MM.1S (cell line): ENCODE measurements around the gene CD302.

ENCODE experiments used
- DNase-seq: peaks from one replicate; pipeline ENCODE4 v3.0.0-alpha.2; 2015
- H2AFZ ChIP-seq: fragments of 300-600 bp; sonication (generic); 2 replicates; pipeline ENCODE4 v1.6.0; 2016; ENCODE audit warnings: antibody characterized with exemption, low read length
- H3F3A ChIP-seq: fragments of 300-600 bp; sonication (generic); 2 replicates; pipeline ENCODE4 v1.6.1; 2016; ENCODE audit warnings: mild to moderate bottlenecking, antibody characterized with exemption, low read length, moderate library complexity, mixed read lengths; ENCODE audit not compliant: insufficient read depth
- H3K27ac ChIP-seq: fragments of 300-600 bp; sonication (generic); 2 replicates; pipeline ENCODE4 v1.5.1; 2016; ENCODE audit warnings: mild to moderate bottlenecking, low read length
- H3K27me3 ChIP-seq: fragments of 300-600 bp; sonication (generic); replicated peaks from 2 replicates; pipeline ENCODE4 v1.6.0; 2016; ENCODE audit warnings: low read length; ENCODE audit not compliant: insufficient read depth
- H3K36me3 ChIP-seq: fragments of 300-600 bp; sonication (generic); replicated peaks from 2 replicates; pipeline ENCODE4 v1.6.1; 2016; ENCODE audit warnings: mild to moderate bottlenecking, low read length, mixed read lengths; ENCODE audit not compliant: insufficient read depth
- H3K4me1 ChIP-seq: fragments of 300-600 bp; sonication (generic); 2 replicates; pipeline ENCODE4 v1.6.1; 2016; ENCODE audit warnings: low read length, mixed read lengths
- H3K4me2 ChIP-seq: fragments of 300-600 bp; sonication (generic); 2 replicates; pipeline ENCODE4 v1.6.0; 2016; ENCODE audit warnings: low read depth, low read length
- H3K4me3 ChIP-seq: fragments of 300-600 bp; sonication (generic); 2 replicates; pipeline ENCODE4 v1.5.1; 2016; ENCODE audit warnings: low read length, mixed read lengths
- H3K79me2 ChIP-seq: fragments of 300-600 bp; sonication (generic); 2 replicates; pipeline ENCODE4 v1.6.1; 2016; ENCODE audit warnings: mixed run types, low read length, mixed read lengths
- H3K9ac ChIP-seq: fragments of 300-600 bp; sonication (generic); 2 replicates; pipeline ENCODE4 v1.6.1; 2016; ENCODE audit warnings: low read length, mixed read lengths
- H3K9me2 ChIP-seq: fragments of 300-600 bp; sonication (generic); replicated peaks from 2 replicates; pipeline ENCODE4 v1.6.1; 2016; ENCODE audit warnings: mild to moderate bottlenecking, low read length, mixed read lengths; ENCODE audit not compliant: insufficient read depth
- H3K9me3 ChIP-seq: fragments of 300-600 bp; sonication (generic); replicated peaks from 2 replicates; pipeline ENCODE4 v1.6.1; 2016; ENCODE audit warnings: mild to moderate bottlenecking, low read length, mixed read lengths; ENCODE audit not compliant: insufficient read depth
- H4K20me1 ChIP-seq: fragments of 300-600 bp; sonication (generic); 2 replicates; pipeline ENCODE4 v1.6.1; 2016; ENCODE audit warnings: mild to moderate bottlenecking, low read length, moderate library complexity, mixed read lengths; ENCODE audit not compliant: insufficient read depth
- CTCF ChIP-seq: fragments of 300-600 bp; sonication (generic); IDR thresholded peaks from 2 replicates; pipeline ENCODE4 v1.5.1; 2016; ENCODE audit warnings: antibody characterized with exemption, low read length, mixed read lengths
- EZH2 ChIP-seq: fragments of 300-600 bp; sonication (generic); optimal IDR thresholded peaks from 2 replicates; pipeline ENCODE3; 2017; ENCODE audit warnings: low read depth, mild to moderate bottlenecking, antibody characterized with exemption, low read length, mixed read lengths
- EZH2phosphoT487 ChIP-seq: fragments of 300-600 bp; sonication (generic); IDR thresholded peaks from 2 replicates; pipeline ENCODE4 v1.6.1; 2018; ENCODE audit warnings: antibody characterized with exemption, low read length

CD302 gene

GRCh38 chr2:159799833-159800232 lies 1.8 kb upstream of the CD302 start:
- DNase-seq = no peak
- Histone ChIP-seq H3K79me2 (no peaks in the 10 kb centered on the region), H4K20me1 (no peaks in the 10 kb centered on the region), H3F3A (no peaks in the 10 kb centered on the region), H3K27ac (no peak overlapping the region), H2AFZ (no peak overlapping the region), H3K9ac (no peak overlapping the region), H3K9me2 (no peaks in the 10 kb centered on the region), H3K9me3 (no peaks in the 10 kb centered on the region), H3K27me3 (no peaks in the 10 kb centered on the region), H3K4me1 (no peaks in the 10 kb centered on the region), H3K36me3 (no peaks in the 10 kb centered on the region), H3K4me2 (no peak overlapping the region), H3K4me3 (no peak overlapping the region)
- TF ChIP-seq EZH2phosphoT487 (no peak), EZH2 (no peak), CTCF (no peak)

GRCh38 chr2:159798376-159798725 lies 343 bp upstream of the CD302 start:
- H3K9me2 ChIP-seq = no peaks in the 10 kb centered on the region
- no peak overlapping the region for H3K9ac ChIP-seq
- no peak for DNase-seq
- no peak overlapping the region for H2AFZ ChIP-seq
- no peaks in the 10 kb centered on the region for H3K4me1 ChIP-seq
- no peaks in the 10 kb centered on the region for H3K36me3 ChIP-seq
- no peak overlapping the region for H3K4me2 ChIP-seq
- no peaks in the 10 kb centered on the region for H4K20me1 ChIP-seq
- no peaks in the 10 kb centered on the region for H3F3A ChIP-seq
- no peaks in the 10 kb centered on the region for H3K27me3 ChIP-seq
- no peak overlapping the region for H3K27ac ChIP-seq
- no peak overlapping the region for H3K4me3 ChIP-seq
- TF ChIP-seq EZH2phosphoT487 (no peak), EZH2 (no peak), CTCF (no peak)
- no peaks in the 10 kb centered on the region for H3K79me2 ChIP-seq
- H3K9me3 ChIP-seq = no peaks in the 10 kb centered on the region

- Histone ChIP-seq H3K27me3 (no peaks in the 10 kb centered on the region), H3K4me2 (no peak overlapping the region), H3K4me1 (no peaks in the 10 kb centered on the region), H3K27ac (no peak overlapping the region), H3K36me3 (no peaks in the 10 kb centered on the region), H2AFZ (no peak overlapping the region), H3F3A (no peaks in the 10 kb centered on the region), H3K9me3 (no peaks in the 10 kb centered on the region), H3K9me2 (no peaks in the 10 kb centered on the region), H4K20me1 (no peaks in the 10 kb centered on the region), H3K79me2 (no peaks in the 10 kb centered on the region), H3K9ac (no peak overlapping the region), H3K4me3 (no peak overlapping the region)
- TF ChIP-seq EZH2 = no peak
- TF ChIP-seq EZH2phosphoT487 = no peak
- TF ChIP-seq CTCF = no peak
- DNase-seq = no peak
Observed at GRCh38 chr2:159797225-159797542, 824 bp downstream of the CD302 start.
